Measurements from ENCODE around the gene SPPL3.
A peak's percentile ranks its signal among the peaks of the same experiment; 100 is the strongest.

Gene SPPL3

GRCh38 chr12:120833849-120834248 is 70.3 kb downstream of the SPPL3 start:
- H3K27ac ChIP-seq, result 0 out of 2 replicates have a peak overlapping the region, but pooled peaks have one; percentile 7
- H3K4me3 ChIP-seq, result no peak overlapping the region; the same call in 1 of the 2 replicates
- TF ChIP-seq POLR2AphosphoS5 (IDR thresholded peaks at IDR 0.05; ENCODE audit: borderline replicate concordance, low read depth, low read length), result no peak
- no peak for DNase-seq (ENCODE audit: low read depth, low spot score)
- H3K9ac ChIP-seq (ENCODE audit: insufficient read length), result no peak overlapping the region
- H3K9me3 ChIP-seq (ENCODE audit: low read depth, low read length), result no peaks in the 10 kb centered on the region
- H3K36me3 ChIP-seq (ENCODE audit: insufficient read depth, low read length), result no peaks in the 10 kb centered on the region

GRCh38 chr12:120832737-120833136 is 71.4 kb downstream of the SPPL3 start:
- Histone ChIP-seq H3K36me3 (ENCODE audit: insufficient read depth, low read length) (no peaks in the 10 kb centered on the region), H3K9me3 (ENCODE audit: low read depth, low read length) (no peaks in the 10 kb centered on the region), H3K9ac (ENCODE audit: insufficient read length) (no peak overlapping the region), H3K4me3 (no peak overlapping the region), H3K27ac (no peak overlapping the region)
- TF ChIP-seq POLR2AphosphoS5 (IDR thresholded peaks at IDR 0.05; ENCODE audit: borderline replicate concordance, low read depth, low read length), result no peak
- no peak for TF ChIP-seq FOXP2 (optimal IDR thresholded peaks at IDR 0.05; ENCODE audit: control extremely low read depth, extremely low read length, insufficient read depth)
- TF ChIP-seq EZH2 (IDR thresholded peaks at IDR 0.05), result no peak
- DNase-seq (ENCODE audit: low read depth, low spot score), result no peak

GRCh38 chr12:120831648-120832267 is 72.4 kb downstream of the SPPL3 start:
- H3K9ac ChIP-seq (ENCODE audit: insufficient read length), result no peak overlapping the region
- DNase-seq (ENCODE audit: low read depth, low spot score), result no peak
- 0 out of 2 replicates have a peak overlapping the region, but pooled peaks have one; percentile 23 for H3K27ac ChIP-seq
- TF ChIP-seq POLR2AphosphoS5 (IDR thresholded peaks at IDR 0.05; ENCODE audit: borderline replicate concordance, low read depth, low read length) (no peak), EZH2 (IDR thresholded peaks at IDR 0.05) (no peak), FOXP2 (optimal IDR thresholded peaks at IDR 0.05; ENCODE audit: control extremely low read depth, extremely low read length, insufficient read depth) (no peak)
- no peak overlapping the region for H3K4me3 ChIP-seq
- no peaks in the 10 kb centered on the region for H3K36me3 ChIP-seq (ENCODE audit: insufficient read depth, low read length)
- H3K9me3 ChIP-seq (ENCODE audit: low read depth, low read length), result no peaks in the 10 kb centered on the region

- DNase-seq (ENCODE audit: low read depth, low spot score), result no peak
- no peak overlapping the region for H3K27ac ChIP-seq
Observed at GRCh38 chr12:120830966-120831365, 73.2 kb downstream of the SPPL3 start.

GRCh38 chr12:120830052-120830940 is 73.9 kb downstream of the SPPL3 start:
- Histone ChIP-seq H3K4me3 (no peak overlapping the region), H3K9ac (ENCODE audit: insufficient read length) (no peak overlapping the region), H3K36me3 (ENCODE audit: insufficient read depth, low read length) (no peaks in the 10 kb centered on the region), H3K9me3 (ENCODE audit: low read depth, low read length) (no peaks in the 10 kb centered on the region), H3K27ac (no peak overlapping the region)
- TF ChIP-seq POLR2AphosphoS5 (IDR thresholded peaks at IDR 0.05; ENCODE audit: borderline replicate concordance, low read depth, low read length), result no peak
- TF ChIP-seq EZH2 (IDR thresholded peaks at IDR 0.05), result no peak
- TF ChIP-seq FOXP2 (optimal IDR thresholded peaks at IDR 0.05; ENCODE audit: control extremely low read depth, extremely low read length, insufficient read depth), result no peak
- no peak for DNase-seq (ENCODE audit: low read depth, low spot score)

More at GRCh38 chr12:120830966-120831365, 73.2 kb downstream of the SPPL3 start:
- Histone ChIP-seq H3K9ac (ENCODE audit: insufficient read length) (no peak overlapping the region), H3K9me3 (ENCODE audit: low read depth, low read length) (no peaks in the 10 kb centered on the region), H3K36me3 (ENCODE audit: insufficient read depth, low read length) (no peaks in the 10 kb centered on the region), H3K4me3 (no peak overlapping the region)
- no peak for TF ChIP-seq POLR2AphosphoS5 (IDR thresholded peaks at IDR 0.05; ENCODE audit: borderline replicate concordance, low read depth, low read length)
- TF ChIP-seq FOXP2 (optimal IDR thresholded peaks at IDR 0.05; ENCODE audit: control extremely low read depth, extremely low read length, insufficient read depth), result no peak
- no peak for TF ChIP-seq EZH2 (IDR thresholded peaks at IDR 0.05)

- Histone ChIP-seq H3K27ac (no peak overlapping the region), H3K9me3 (ENCODE audit: low read depth, low read length) (no peaks in the 10 kb centered on the region), H3K4me3 (no peak overlapping the region), H3K9ac (ENCODE audit: insufficient read length) (no peak overlapping the region), H3K36me3 (ENCODE audit: insufficient read depth, low read length) (no peaks in the 10 kb centered on the region)
- no peak for TF ChIP-seq POLR2AphosphoS5 (IDR thresholded peaks at IDR 0.05; ENCODE audit: borderline replicate concordance, low read depth, low read length)
- TF ChIP-seq FOXP2 (optimal IDR thresholded peaks at IDR 0.05; ENCODE audit: control extremely low read depth, extremely low read length, insufficient read depth), result no peak
- TF ChIP-seq EZH2 (IDR thresholded peaks at IDR 0.05), result no peak
- no peak for DNase-seq (ENCODE audit: low read depth, low spot score)
Observed at GRCh38 chr12:120826335-120826734, 77.8 kb downstream of the SPPL3 start.

- no peak overlapping the region for H3K9ac ChIP-seq (ENCODE audit: insufficient read length)
- no peak overlapping the region for H3K4me3 ChIP-seq
- H3K27ac ChIP-seq, result no peak overlapping the region
- H3K36me3 ChIP-seq (ENCODE audit: insufficient read depth, low read length), result no peaks in the 10 kb centered on the region
- H3K9me3 ChIP-seq (ENCODE audit: low read depth, low read length), result no peaks in the 10 kb centered on the region
- no peak for DNase-seq (ENCODE audit: low read depth, low spot score)
- TF ChIP-seq FOXP2 (optimal IDR thresholded peaks at IDR 0.05; ENCODE audit: control extremely low read depth, extremely low read length, insufficient read depth), result no peak
- no peak for TF ChIP-seq POLR2AphosphoS5 (IDR thresholded peaks at IDR 0.05; ENCODE audit: borderline replicate concordance, low read depth, low read length)
- no peak for TF ChIP-seq EZH2 (IDR thresholded peaks at IDR 0.05)
Observed at GRCh38 chr12:120825337-120825736, 78.8 kb downstream of the SPPL3 start.

- no peak for DNase-seq (ENCODE audit: low read depth, low spot score)
- TF ChIP-seq FOXP2 (optimal IDR thresholded peaks at IDR 0.05; ENCODE audit: control extremely low read depth, extremely low read length, insufficient read depth) (no peak), EZH2 (IDR thresholded peaks at IDR 0.05) (no peak), POLR2AphosphoS5 (IDR thresholded peaks at IDR 0.05; ENCODE audit: borderline replicate concordance, low read depth, low read length) (no peak)
- Histone ChIP-seq H3K9ac (ENCODE audit: insufficient read length) (no peak overlapping the region), H3K27ac (no peak overlapping the region), H3K4me3 (no peak overlapping the region), H3K9me3 (ENCODE audit: low read depth, low read length) (no peaks in the 10 kb centered on the region), H3K36me3 (ENCODE audit: insufficient read depth, low read length) (no peaks in the 10 kb centered on the region)
Observed at GRCh38 chr12:120822832-120823503, 81.2 kb downstream of the SPPL3 start.

Measured in SK-N-MC (cell line).